K562 (cell line): ENCODE results near the gene RBP3. TPM values are rescaled to one million over a fixed set of nuclear protein-coding genes. Genes with fewer than 3 reads are reported as not detected.

Experiments used
- ATAC-seq: fragments of 200-7000 bp; cut with Tn5 transposase; 3 replicates; pipeline ENCODE4 v1.9.1; 2020; ENCODE audit warnings: moderate library complexity
- BruUV-seq: library from RNA; stranded (reverse); fragments of 400-500 nt; replicated peaks from 2 replicates; lab custom pipeline; 2021; lab: Mats Ljungman, UMichigan
- CTCF ChIA-PET: fragments of 300-600 bp; formaldehyde crosslinking; extraction: SDS; loops from one replicate; lab custom pipeline; 2021; ENCODE audit warnings: low intra/inter-chr PET ratio; lab: Yijun Ruan, JAX
- POLR2A ChIA-PET: fragments of 300-600, 350-650 bp; sonication (Branson Sonifier 250); formaldehyde crosslinking; extraction: SDS; loops from one replicate; lab custom pipeline; 2021; ENCODE audit warnings: antibody characterized with exemption, inconsistent platforms; lab: Yijun Ruan, JAX
- DNase-seq, 4 experiments: peaks; one replicate each; pipeline versions ENCODE4 v3.0.0 to v3.0.0-alpha.2; 2011 to 2018; ENCODE audit warnings: low spot score in 3 of 4, mixed read lengths in 3 of 4; ENCODE audit errors: extremely low read depth in 1 of 4
- FAIRE-seq: peaks from 2 replicates; lab custom pipeline; 2011; peaks lifted over from hg19 to GRCh38; lab: Jason Lieb, UNC
- H2AFZ ChIP-seq: 2 replicates; pipeline ENCODE4 v1.6.0; 2011; ENCODE audit warnings: low read depth, low read length, control low read depth, inconsistent platforms
- H3K27ac ChIP-seq: fragments of 200-600 bp; 3 replicates; pipeline ENCODE4 v1.8.0; 2011; ENCODE audit warnings: low read depth, mild to moderate bottlenecking, control low read depth, inconsistent platforms, low read length, moderate library complexity, mixed read lengths; ENCODE audit errors: extremely low read depth
- H3K27me3 ChIP-seq, 2 experiments: fragments of 300-600 bp in 1 of 2; 2 replicates in 1 of 2; 3 replicates in 1 of 2; pipeline versions ENCODE4 v1.6.0 to v1.8.0; 2011; ENCODE audit warnings: inconsistent platforms in 2 of 2, low read length in 2 of 2, mild to moderate bottlenecking in 1 of 2, mixed read lengths in 1 of 2, moderate library complexity in 1 of 2; ENCODE audit not compliant: control insufficient read depth in 2 of 2, insufficient read depth in 2 of 2
- H3K36me3 ChIP-seq: fragments of 300-600 bp; 3 replicates; pipeline ENCODE4 v1.8.0; 2011; ENCODE audit warnings: mild to moderate bottlenecking, low read length, inconsistent platforms; ENCODE audit not compliant: control insufficient read depth, insufficient read depth
- H3K4me1 ChIP-seq, 2 experiments: fragments of 200-600 bp in 1 of 2; replicated peaks in 1 of 2; 2 replicates in 1 of 2; 3 replicates in 1 of 2; pipeline versions ENCODE4 v1.5.1 to v1.8.0; 2011; ENCODE audit warnings: inconsistent platforms in 2 of 2, low read length in 2 of 2, mild to moderate bottlenecking in 1 of 2, mixed read lengths in 1 of 2, moderate library complexity in 1 of 2; ENCODE audit not compliant: control insufficient read depth in 2 of 2, insufficient read depth in 2 of 2
- H3K4me2 ChIP-seq: 2 replicates; pipeline ENCODE4 v1.6.1; 2011; ENCODE audit warnings: low read length, control low read depth, inconsistent platforms, mixed read lengths; ENCODE audit not compliant: insufficient read depth
- H3K4me3 ChIP-seq: fragments of 200-600 bp; sonication (generic), shearing (Covaris generic); 2 replicates; pipeline ENCODE4 v1.5.1; 2016; ENCODE audit warnings: control low read depth, inconsistent platforms
- H3K79me2 ChIP-seq: fragments of 200-600 bp; 3 replicates; pipeline ENCODE4 v1.8.0; 2011; ENCODE audit warnings: low read length, inconsistent platforms; ENCODE audit not compliant: control insufficient read depth, insufficient read depth
- H3K9ac ChIP-seq, 2 experiments: 2 replicates each; pipeline versions ENCODE4 v1.6.0 to v1.6.1; 2011; ENCODE audit warnings: low read depth in 2 of 2, low read length in 2 of 2, control low read depth in 1 of 2, inconsistent platforms in 1 of 2, mild to moderate bottlenecking in 1 of 2, mixed read lengths in 1 of 2; ENCODE audit not compliant: insufficient read depth in 1 of 2
- H3K9me1 ChIP-seq: one replicate; pipeline ENCODE4 v1.6.0; 2011; ENCODE audit warnings: inconsistent platforms, mild to moderate bottlenecking, low read length, moderate library complexity; ENCODE audit not compliant: control insufficient read depth, insufficient read depth
- H3K9me3 ChIP-seq: replicated peaks from 2 replicates; pipeline ENCODE4 v1.5.1; 2011; ENCODE audit warnings: low read depth, low read length, inconsistent platforms; ENCODE audit not compliant: control insufficient read depth, insufficient read depth
- H4K20me1 ChIP-seq: replicated peaks from 2 replicates; pipeline ENCODE4 v1.6.1; 2011; ENCODE audit warnings: low read length, inconsistent platforms, mixed read lengths; ENCODE audit not compliant: control insufficient read depth, insufficient read depth
- ATF3 ChIP-seq, 2 experiments: fragments of 450-650 bp in 1 of 2; sonication (generic) in 1 of 2; formaldehyde crosslinking in 1 of 2; IDR thresholded peaks in 1 of 2; conservative IDR thresholded peaks in 1 of 2; 2 replicates each; pipeline versions ENCODE4 v1.6.1 to v1.8.1; 2016 to 2023; ENCODE audit warnings: mild to moderate bottlenecking in 2 of 2, moderate library complexity in 2 of 2, inconsistent platforms in 1 of 2, missing genetic modification reagents in 1 of 2
- GTF3C2 ChIP-seq: IDR thresholded peaks from 3 replicates; pipeline ENCODE4 v1.6.1; 2011; ENCODE audit warnings: borderline replicate concordance, mild to moderate bottlenecking, moderate library complexity; ENCODE audit not compliant: insufficient read length; ENCODE audit errors: extremely low read depth
- PATZ1 ChIP-seq: fragments of 250-450 bp; sonication (Bioruptor Pico); IDR thresholded peaks from 2 replicates; pipeline ENCODE4 v1.5.0; 2020; ENCODE audit warnings: mild to moderate bottlenecking, borderline replicate concordance
- ZNF232 ChIP-seq: sonication (generic); formaldehyde crosslinking; IDR thresholded peaks from 2 replicates; pipeline ENCODE4 v1.8.0; 2022; ENCODE audit warnings: mild to moderate bottlenecking, missing genetic modification reagents
- ZNF589 ChIP-seq: fragments of 200-800 bp; sonication (Bioruptor generic); IDR thresholded peaks from 2 replicates; pipeline ENCODE4 v1.6.1; 2016; ENCODE audit warnings: low read depth, missing genetic modification characterization, missing compliant biosample characterization
- WGBS: fragments of 100-300 bp; shearing (Covaris generic); methylation state at CpG from one replicate; pipeline ENCODE4 v1.1.6; 2016; ENCODE audit warnings: low coverage, mixed read lengths; ENCODE audit not compliant: insufficient coverage; ENCODE audit errors: missing lambda C conversion rate; 5-methylcytosine and 5-hydroxymethylcytosine counted together
- in situ Hi-C: fragments of 300-500 bp; cut with MboI; formaldehyde crosslinking; loops from 4 replicates; pipeline ENCODE4 v1.15.0; 2018; ENCODE audit warnings: inconsistent platforms, mixed read lengths
- intact Hi-C: fragments of 100-400 bp; cut with micrococcal nuclease; formaldehyde crosslinking; loops from 2 replicates; pipeline ENCODE4 v1.14.2; 2022
- polyA plus RNA-seq, 8 experiments: library from polyadenylated mRNA; depleted of rRNA in 4 of 8; stranded (reverse) in 5 of 8; unstranded in 3 of 8; fragments of >200 nt; fragmentation: Nextera tagmentation in 2 of 8; fragmentation: Illumina TruSeq in 1 of 8; extraction: Ambion mirVana in 2 of 8; extraction: Trizol in 1 of 8; gene quantifications; 2 replicates each; pipeline versions ENCODE4 v1.2.1 to v1.2.3, GENCODE V29; 2011 to 2014; ENCODE audit warnings: inconsistent platforms in 1 of 8, missing spikeins in 1 of 8
- total RNA-seq, 7 experiments: library from RNA; depleted of rRNA in 6 of 7; stranded (reverse); fragments of >200 nt in 6 of 7; fragmentation: Illumina TruSeq in 2 of 7; extraction: Trizol in 2 of 7; gene quantifications; 2 replicates each; pipeline versions ENCODE4 v1.2.1 to v1.2.3, GENCODE V29; 2011 to 2021; ENCODE audit warnings: low replicate concordance in 1 of 7

The RBP3 gene
- total and polyA plus RNA-seq, 9 of the 15 experiments (the other 6 are each of a cell fraction or from before 2014, with no cell fraction given), result not detected

GRCh38 chr10:47339759-47340607 lies 8.2 kb upstream of the RBP3 start:
- no peak for TF ChIP-seq ZNF589 (CRISPR knock-in tag)
- no peak for TF ChIP-seq ATF3 (IDR thresholded peaks at IDR 0.05)
- no peak for TF ChIP-seq ATF3 (CRISPR knock-in tag; conservative IDR thresholded peaks at IDR 0.05)
- TF ChIP-seq GTF3C2, result no peak
- TF ChIP-seq ZNF232 (CRISPR knock-in tag), result 0 out of 2 replicates have a peak, but pooled peaks have one; percentile 20
- TF ChIP-seq PATZ1 (CRISPR knock-in tag), result no peak
- BruUV-seq, result no TSS peak
- DNase-seq, result no peak
- FAIRE-seq, result no peak
- no peak overlapping the region for H3K4me3 ChIP-seq
- no peak overlapping the region for H3K4me2 ChIP-seq
- peak; percentile 31 for ATAC-seq
- ChIA-PET POLR2A (interaction anchor here (0.8 to 1.0 kb wide), 3 partner anchors 10 to 17 kb away, joined by 3 read pairs; no protein-coding TSS in a partner anchor), CTCF (interaction anchor here (1.5 to 2.8 kb wide), 5 partner anchors 28 to 347 kb away, joined by 5 to 31 read pairs (median 9); no protein-coding TSS in a partner anchor)
- no peaks in the 10 kb centered on the region for H3K79me2 ChIP-seq
- peak overlapping the region; percentile 75; the same call in 1 of the 2 replicates for H2AFZ ChIP-seq
- H3K27me3 ChIP-seq, result peaks cover under 1 to 4% of the 10 kb centered on the region in 2 experiments; a peak in 3 of 5 replicates
- H3K9me3 ChIP-seq, result no peaks in the 10 kb centered on the region
- no peaks in the 10 kb centered on the region for H4K20me1 ChIP-seq
- in situ Hi-C loops (no loop called here), intact Hi-C loops (loop anchor here (1.0 to 5.0 kb wide), 3 partner anchors 78 to 315 kb away; no protein-coding TSS in a partner anchor)
- H3K4me1 ChIP-seq, result peaks cover 12 to 26% of the 10 kb centered on the region in 2 experiments
- H3K36me3 ChIP-seq, result no peaks in the 10 kb centered on the region
- WGBS, result 49% methylated on average over 15 of the region's 15 CpGs
- H3K27ac ChIP-seq, result no peak overlapping the region
- H3K9ac ChIP-seq, result peak overlapping the region in 1 of 2 experiments; percentile 24; a peak in 1 of 4 replicates
- no peaks in the 10 kb centered on the region for H3K9me1 ChIP-seq
